ENCODE measurements around the gene MOGAT1. TPM values are rescaled to one million over a fixed set of nuclear protein-coding genes. Genes with fewer than 3 reads are reported as not detected.

The MOGAT1 gene
- total and polyA plus RNA-seq, 4 donors = 0.30 to 5.5 (median 5.1) TPM; not detected in 1

DNA sequence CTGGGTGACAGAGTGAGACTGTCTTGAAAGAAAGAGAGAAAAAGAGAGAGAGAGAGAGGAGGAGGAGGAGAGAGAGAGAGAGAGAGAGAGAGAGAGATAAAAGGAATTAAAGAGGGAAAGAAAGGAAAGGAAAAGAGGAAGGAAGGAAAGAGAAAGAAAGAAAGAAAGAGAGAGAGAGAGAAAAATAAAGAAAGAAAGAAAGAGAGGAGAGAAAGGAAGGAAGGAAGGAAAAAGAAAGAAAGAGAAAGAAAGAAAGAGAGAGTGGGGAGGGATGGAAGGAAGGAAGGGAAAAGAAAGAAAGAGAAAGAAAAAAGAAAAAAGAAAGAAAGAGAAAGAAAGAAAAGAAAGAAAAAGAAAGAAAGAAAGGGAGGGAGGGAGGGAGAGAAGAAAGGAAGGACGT lies 29.8 kb downstream of the MOGAT1 start:
- H3K27ac ChIP-seq (ENCODE audit: low read depth in 1 of 2, low read length in 2 of 2) = no peak overlapping the region
- DNase-seq (ENCODE audit: low spot score) = no peak
- H3K9me3 ChIP-seq (ENCODE audit: control insufficient read depth in 4 of 4, low read length in 3 of 4) = no peaks in the 10 kb centered on the region
- H3K27me3 ChIP-seq (ENCODE audit: control insufficient read depth in 4 of 4, insufficient read depth in 4 of 4, low read length in 3 of 4) = no peaks in the 10 kb centered on the region
- WGBS = 63% methylated on average over 1 of the region's 1 CpG
- H3K4me3 ChIP-seq (ENCODE audit: low read depth in 1 of 3, low read length in 3 of 3) = no peak overlapping the region
- H3K4me1 ChIP-seq (ENCODE audit: control insufficient read depth in 4 of 4, insufficient read depth in 4 of 4, low read length in 3 of 4) = no peaks in the 10 kb centered on the region
- TF ChIP-seq, protein P1, sequence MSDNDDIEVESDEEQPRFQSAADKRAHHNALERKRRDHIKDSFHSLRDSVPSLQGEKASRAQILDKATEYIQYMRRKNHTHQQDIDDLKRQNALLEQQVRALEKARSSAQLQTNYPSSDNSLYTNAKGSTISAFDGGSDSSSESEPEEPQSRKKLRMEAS (IDR thresholded peaks at IDR 0.05) = no peak
- no peak for TF ChIP-seq YY1 (IDR thresholded peaks at IDR 0.05)
- TF ChIP-seq, protein P2, sequence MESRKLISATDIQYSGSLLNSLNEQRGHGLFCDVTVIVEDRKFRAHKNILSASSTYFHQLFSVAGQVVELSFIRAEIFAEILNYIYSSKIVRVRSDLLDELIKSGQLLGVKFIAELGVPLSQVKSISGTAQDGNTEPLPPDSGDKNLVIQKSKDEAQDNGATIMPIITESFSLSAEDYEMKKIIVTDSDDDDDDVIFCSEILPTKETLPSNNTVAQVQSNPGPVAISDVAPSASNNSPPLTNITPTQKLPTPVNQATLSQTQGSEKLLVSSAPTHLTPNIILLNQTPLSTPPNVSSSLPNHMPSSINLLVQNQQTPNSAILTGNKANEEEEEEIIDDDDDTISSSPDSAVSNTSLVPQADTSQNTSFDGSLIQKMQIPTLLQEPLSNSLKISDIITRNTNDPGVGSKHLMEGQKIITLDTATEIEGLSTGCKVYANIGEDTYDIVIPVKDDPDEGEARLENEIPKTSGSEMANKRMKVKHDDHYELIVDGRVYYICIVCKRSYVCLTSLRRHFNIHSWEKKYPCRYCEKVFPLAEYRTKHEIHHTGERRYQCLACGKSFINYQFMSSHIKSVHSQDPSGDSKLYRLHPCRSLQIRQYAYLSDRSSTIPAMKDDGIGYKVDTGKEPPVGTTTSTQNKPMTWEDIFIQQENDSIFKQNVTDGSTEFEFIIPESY (IDR thresholded peaks at IDR 0.05) = no peak
- TF ChIP-seq, protein P3, sequence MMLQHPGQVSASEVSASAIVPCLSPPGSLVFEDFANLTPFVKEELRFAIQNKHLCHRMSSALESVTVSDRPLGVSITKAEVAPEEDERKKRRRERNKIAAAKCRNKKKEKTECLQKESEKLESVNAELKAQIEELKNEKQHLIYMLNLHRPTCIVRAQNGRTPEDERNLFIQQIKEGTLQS (IDR thresholded peaks at IDR 0.05) = no peak
- TF ChIP-seq HNF4A (conservative IDR thresholded peaks at IDR 0.05) = no peak
- TF ChIP-seq TAF1 (conservative IDR thresholded peaks at IDR 0.05) = no peak
- no peak for TF ChIP-seq RXRA (IDR thresholded peaks at IDR 0.05)
- TF ChIP-seq GABPA (IDR thresholded peaks at IDR 0.05 in 1 of 2, conservative IDR thresholded peaks at IDR 0.05 in 1 of 2) = no peak
- no peak for TF ChIP-seq EGR1 (IDR thresholded peaks at IDR 0.05; ENCODE audit: low read depth in 2 of 2)
- TF ChIP-seq HNF4G (IDR thresholded peaks at IDR 0.05) = no peak
- no peak for TF ChIP-seq SP1 (IDR thresholded peaks at IDR 0.05)
- no peak for TF ChIP-seq RAD21 (IDR thresholded peaks at IDR 0.05)
- TF ChIP-seq JUND (IDR thresholded peaks at IDR 0.05) = no peak
- no peak for TF ChIP-seq NR2F2 (IDR thresholded peaks at IDR 0.05)
- TF ChIP-seq, protein P4, sequence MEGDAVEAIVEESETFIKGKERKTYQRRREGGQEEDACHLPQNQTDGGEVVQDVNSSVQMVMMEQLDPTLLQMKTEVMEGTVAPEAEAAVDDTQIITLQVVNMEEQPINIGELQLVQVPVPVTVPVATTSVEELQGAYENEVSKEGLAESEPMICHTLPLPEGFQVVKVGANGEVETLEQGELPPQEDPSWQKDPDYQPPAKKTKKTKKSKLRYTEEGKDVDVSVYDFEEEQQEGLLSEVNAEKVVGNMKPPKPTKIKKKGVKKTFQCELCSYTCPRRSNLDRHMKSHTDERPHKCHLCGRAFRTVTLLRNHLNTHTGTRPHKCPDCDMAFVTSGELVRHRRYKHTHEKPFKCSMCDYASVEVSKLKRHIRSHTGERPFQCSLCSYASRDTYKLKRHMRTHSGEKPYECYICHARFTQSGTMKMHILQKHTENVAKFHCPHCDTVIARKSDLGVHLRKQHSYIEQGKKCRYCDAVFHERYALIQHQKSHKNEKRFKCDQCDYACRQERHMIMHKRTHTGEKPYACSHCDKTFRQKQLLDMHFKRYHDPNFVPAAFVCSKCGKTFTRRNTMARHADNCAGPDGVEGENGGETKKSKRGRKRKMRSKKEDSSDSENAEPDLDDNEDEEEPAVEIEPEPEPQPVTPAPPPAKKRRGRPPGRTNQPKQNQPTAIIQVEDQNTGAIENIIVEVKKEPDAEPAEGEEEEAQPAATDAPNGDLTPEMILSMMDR (IDR thresholded peaks at IDR 0.05; ENCODE audit: low read depth, low read length, missing input control) = no peak
- TF ChIP-seq FOXA1 (IDR thresholded peaks at IDR 0.05) = no peak
- TF ChIP-seq, protein P5, sequence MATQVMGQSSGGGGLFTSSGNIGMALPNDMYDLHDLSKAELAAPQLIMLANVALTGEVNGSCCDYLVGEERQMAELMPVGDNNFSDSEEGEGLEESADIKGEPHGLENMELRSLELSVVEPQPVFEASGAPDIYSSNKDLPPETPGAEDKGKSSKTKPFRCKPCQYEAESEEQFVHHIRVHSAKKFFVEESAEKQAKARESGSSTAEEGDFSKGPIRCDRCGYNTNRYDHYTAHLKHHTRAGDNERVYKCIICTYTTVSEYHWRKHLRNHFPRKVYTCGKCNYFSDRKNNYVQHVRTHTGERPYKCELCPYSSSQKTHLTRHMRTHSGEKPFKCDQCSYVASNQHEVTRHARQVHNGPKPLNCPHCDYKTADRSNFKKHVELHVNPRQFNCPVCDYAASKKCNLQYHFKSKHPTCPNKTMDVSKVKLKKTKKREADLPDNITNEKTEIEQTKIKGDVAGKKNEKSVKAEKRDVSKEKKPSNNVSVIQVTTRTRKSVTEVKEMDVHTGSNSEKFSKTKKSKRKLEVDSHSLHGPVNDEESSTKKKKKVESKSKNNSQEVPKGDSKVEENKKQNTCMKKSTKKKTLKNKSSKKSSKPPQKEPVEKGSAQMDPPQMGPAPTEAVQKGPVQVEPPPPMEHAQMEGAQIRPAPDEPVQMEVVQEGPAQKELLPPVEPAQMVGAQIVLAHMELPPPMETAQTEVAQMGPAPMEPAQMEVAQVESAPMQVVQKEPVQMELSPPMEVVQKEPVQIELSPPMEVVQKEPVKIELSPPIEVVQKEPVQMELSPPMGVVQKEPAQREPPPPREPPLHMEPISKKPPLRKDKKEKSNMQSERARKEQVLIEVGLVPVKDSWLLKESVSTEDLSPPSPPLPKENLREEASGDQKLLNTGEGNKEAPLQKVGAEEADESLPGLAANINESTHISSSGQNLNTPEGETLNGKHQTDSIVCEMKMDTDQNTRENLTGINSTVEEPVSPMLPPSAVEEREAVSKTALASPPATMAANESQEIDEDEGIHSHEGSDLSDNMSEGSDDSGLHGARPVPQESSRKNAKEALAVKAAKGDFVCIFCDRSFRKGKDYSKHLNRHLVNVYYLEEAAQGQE (IDR thresholded peaks at IDR 0.05) = no peak
- H3K36me3 ChIP-seq (ENCODE audit: control insufficient read depth in 4 of 4, insufficient read depth in 3 of 4, low read depth in 1 of 4, low read length in 3 of 4) = peaks cover 0 to 10% (median 5%) of the 10 kb centered on the region in 4 donors
- H3K9ac ChIP-seq (ENCODE audit: low read depth in 1 of 2, low read length in 2 of 2) = no peak overlapping the region

Measured in liver (tissue), 9 donors.